Astrocyte of the spinal cord (primary cell): ENCODE results near the gene DISP3.

ENCODE experiments used
- DNase-seq: peaks from one replicate; pipeline ENCODE4 v3.0.0; 2011; ENCODE audit warnings: low read depth, low spot score
- H3K4me3 ChIP-seq: 2 replicates; pipeline ENCODE4 v1.5.1; 2011; ENCODE audit warnings: low read depth, mild to moderate bottlenecking, low read length, moderate library complexity
- in situ Hi-C: cut with HindIII; loops from 2 replicates; pipeline ENCODE4 v1.10.0; 2017; ENCODE audit warnings: low sequenced_read_pairs
- TF ChIP-seq, protein P1 (sequence below): IDR thresholded peaks from 2 replicates; pipeline ENCODE4 v1.5.1; 2012; ENCODE audit warnings: low read depth, mild to moderate bottlenecking, low read length, inconsistent platforms

DISP3 gene

DNA sequence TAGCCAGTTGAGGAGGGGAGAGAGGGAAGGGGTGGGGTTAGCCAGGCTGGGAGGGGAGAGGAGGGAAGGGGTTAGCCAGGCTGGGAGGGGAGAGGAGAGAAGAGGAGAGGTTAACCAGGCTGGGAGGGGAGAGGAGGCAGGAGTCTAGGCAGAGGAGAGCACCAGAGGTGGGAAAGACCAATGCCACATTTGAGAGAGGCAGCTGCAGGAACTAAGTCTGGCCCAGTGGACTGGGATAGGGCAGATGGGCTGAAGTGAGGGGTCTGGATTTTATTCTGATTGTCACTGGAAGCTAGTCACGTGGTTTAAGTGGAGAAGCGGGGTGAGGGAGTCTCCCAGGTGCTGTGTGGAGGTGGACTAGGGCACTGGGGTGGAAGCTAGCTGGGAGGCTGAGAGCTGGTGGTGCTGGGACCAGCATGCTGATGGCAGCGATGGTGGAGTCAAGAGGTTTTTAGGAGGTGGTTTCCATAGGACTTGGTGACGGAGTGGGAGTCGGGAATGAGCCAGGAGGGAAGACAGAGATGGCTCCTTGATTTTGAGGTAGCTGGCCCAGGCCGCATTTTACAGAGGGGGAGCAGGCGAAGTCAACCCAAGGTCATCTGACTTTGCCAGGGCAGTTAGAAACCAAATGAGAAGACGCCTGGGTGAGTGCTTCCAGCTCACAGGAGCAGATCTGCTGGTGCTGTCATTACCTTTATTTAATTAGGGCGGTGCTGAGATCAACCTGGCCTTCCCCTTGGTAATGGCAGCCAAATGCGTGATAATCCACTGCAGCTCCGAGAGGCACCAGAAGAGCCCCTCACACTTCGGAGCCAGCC is 42.8 kb downstream of the DISP3 start:
- DNase-seq, result no peak
- H3K4me3 ChIP-seq, result no peak overlapping the region
- in situ Hi-C loops, result no loop called here
- TF ChIP-seq, protein P1, sequence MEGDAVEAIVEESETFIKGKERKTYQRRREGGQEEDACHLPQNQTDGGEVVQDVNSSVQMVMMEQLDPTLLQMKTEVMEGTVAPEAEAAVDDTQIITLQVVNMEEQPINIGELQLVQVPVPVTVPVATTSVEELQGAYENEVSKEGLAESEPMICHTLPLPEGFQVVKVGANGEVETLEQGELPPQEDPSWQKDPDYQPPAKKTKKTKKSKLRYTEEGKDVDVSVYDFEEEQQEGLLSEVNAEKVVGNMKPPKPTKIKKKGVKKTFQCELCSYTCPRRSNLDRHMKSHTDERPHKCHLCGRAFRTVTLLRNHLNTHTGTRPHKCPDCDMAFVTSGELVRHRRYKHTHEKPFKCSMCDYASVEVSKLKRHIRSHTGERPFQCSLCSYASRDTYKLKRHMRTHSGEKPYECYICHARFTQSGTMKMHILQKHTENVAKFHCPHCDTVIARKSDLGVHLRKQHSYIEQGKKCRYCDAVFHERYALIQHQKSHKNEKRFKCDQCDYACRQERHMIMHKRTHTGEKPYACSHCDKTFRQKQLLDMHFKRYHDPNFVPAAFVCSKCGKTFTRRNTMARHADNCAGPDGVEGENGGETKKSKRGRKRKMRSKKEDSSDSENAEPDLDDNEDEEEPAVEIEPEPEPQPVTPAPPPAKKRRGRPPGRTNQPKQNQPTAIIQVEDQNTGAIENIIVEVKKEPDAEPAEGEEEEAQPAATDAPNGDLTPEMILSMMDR, result no peak

DNA sequence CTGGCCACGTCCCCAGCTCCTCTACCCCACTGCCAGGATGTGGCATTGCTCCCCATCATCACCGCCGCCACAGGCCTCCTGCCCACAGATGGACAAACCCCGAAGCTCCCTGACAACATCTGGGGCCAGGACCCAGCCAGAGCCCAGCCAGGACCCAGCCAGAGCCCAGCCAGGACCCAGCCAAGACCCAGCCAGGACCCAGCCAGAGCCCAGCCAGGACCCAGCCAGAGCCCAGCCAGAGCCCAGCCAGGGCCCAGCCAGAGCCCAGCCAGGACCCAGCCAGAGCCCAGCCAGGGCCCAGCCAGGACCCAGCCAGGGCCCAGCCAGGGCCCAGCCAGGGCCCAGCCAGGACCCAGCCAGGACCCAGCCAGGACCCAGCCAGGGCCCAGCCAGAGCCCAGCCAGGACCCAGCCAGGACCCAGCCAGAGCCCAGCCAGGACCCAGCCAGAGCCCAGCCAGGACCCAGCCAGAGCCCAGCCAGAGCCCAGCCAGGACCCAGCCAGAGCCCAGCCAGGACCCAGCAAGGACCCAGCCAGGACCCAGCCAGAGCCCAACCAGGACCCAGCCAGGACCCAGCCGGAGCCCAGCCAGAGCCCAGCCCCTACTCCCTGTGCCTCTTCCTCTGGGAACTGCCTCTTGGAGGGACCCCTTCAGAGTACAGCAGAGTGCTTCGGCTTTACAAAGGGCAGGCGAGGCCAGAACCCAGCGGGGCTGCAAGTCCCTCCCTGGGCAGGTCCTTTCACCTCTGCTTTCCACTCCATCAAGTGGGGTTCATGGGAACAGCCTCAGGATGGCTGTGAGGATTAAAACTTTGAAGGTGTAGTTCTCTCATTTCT is 43.7 kb downstream of the DISP3 start:
- in situ Hi-C loops, result no loop called here
- TF ChIP-seq, protein P1, result no peak

DNA sequence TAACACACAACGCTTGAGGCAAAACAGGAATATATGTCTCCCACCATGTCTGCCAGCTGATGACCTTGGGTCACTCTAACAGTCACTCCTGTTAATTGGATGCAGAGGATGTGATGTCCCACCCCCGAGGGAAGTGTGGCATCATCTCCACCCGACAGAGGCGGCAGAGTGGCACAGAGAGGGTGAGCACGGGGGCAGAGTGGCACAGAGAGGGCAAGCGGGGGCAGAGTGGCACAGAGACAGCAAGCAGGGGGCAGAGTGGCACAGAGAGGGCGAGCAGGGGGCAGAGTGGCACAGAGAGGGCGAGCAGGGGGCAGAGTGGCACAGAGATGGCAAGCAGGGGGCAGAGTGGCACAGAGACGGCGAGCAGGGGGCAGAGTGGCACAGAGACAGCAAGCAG is 44.3 kb downstream of the DISP3 start:
- DNase-seq, result no peak
- H3K4me3 ChIP-seq, result no peak overlapping the region
- in situ Hi-C loops, result no loop called here
- TF ChIP-seq, protein P1, result no peak

More for the DNA sequence above, 43.7 kb downstream of the DISP3 start:
- no peak overlapping the region for H3K4me3 ChIP-seq
- no peak for DNase-seq

DNA sequence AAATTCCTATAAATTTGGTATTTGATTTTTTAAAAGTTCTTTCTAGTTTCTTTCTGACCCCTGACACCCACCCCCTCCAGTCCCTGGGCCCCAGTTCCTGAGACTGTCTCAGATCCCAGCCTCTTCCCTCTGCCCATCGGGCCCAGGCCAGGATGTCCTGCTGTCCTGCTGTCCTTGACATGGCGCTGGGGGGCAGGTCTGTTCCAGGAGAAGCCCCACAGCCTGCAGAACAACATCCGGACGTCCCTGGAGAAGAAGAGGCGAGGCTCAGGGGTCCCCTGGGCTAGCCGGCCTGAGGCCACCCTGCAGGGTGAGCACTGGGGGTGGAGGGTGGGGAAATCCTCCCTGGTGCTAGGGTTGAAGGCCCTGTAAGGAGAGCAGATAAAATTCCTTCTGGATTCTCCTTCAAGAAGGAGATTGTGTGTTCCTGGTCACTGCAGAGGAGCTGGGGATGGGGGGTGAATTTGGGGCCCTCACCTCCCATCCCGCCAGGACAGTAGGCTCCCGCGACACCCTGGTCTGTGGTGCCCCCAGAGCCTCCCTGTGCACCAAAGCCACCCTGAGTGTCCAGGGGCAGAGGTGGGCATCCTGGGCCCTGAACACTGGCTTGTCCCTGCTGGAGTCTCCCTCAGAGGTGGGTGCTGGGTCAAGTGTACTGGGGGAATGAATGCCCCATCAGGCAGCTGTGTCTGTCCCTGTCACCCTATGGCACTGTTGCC is 45.0 kb downstream of the DISP3 start:
- H3K4me3 ChIP-seq, result no peak overlapping the region
- in situ Hi-C loops, result no loop called here
- no peak for DNase-seq
- TF ChIP-seq, protein P1, result no peak

DNA sequence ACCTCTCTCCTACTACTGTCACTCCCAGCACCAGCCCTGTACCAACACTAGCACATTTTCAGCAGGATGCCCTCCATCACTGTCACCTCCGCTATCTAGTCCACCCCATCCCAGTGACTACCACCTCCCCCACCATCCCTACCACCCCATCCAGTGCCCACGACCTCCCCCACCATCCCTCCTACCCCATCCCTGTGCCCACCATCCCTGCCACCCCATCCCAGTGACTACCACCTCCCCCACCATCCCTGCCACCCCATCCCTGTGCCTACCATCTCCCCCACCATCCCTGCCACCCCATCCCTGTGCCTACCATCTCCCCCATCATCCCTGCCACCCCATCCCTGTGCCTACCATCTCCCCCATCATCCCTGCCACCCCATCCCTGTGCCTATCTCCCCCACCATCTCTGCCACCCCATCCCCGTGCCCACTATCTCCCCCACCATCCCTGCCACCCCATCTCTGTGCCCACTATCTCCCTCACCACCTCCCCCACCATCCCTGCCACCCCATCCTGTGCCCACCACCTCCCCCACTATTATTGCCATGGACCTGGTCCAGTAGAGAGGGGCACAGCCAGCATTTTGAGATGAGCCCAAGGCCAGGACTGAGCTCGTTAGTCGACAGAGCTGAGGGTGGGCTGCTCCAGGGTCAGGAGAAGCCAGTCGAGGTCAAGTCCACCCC is 45.7 kb downstream of the DISP3 start:
- no peak overlapping the region for H3K4me3 ChIP-seq
- TF ChIP-seq, protein P1, result no peak
- DNase-seq, result no peak
- in situ Hi-C loops, result no loop called here

DNA sequence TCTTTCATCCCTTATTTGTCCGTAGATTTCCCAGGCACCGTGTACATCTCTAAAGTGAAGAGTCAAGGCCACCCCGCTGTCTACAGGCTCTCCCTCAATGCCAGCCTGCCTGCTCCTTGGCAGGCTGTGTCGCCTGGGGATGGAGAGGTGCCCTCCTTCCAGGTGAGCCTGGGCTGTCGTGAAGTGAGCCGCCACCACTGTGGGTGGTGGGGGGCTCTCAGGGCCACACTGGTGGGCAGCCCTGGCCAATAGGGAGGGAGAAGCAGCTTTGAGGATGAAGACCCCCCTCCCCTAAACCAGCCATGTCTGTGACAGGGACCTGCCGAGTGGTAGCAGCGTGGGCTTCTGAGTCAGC is 46.2 kb downstream of the DISP3 start:
- in situ Hi-C loops, result no loop called here
- H3K4me3 ChIP-seq, result no peak overlapping the region
- TF ChIP-seq, protein P1, result no peak
- no peak for DNase-seq
